ENCODE results near the gene NACC2.

Gene NACC2

GRCh38 chr9:136021872-136022681 is 73.0 kb downstream of the NACC2 start:
- no peak for DNase-seq (ENCODE audit: low spot score)

GRCh38 chr9:136021171-136021871 is 73.8 kb downstream of the NACC2 start:
- no peak for DNase-seq (ENCODE audit: low spot score)

GRCh38 chr9:136020671-136021070 is 74.4 kb downstream of the NACC2 start:
- no peak for DNase-seq (ENCODE audit: low spot score)

- DNase-seq (ENCODE audit: low spot score): no peak
Observed at GRCh38 chr9:136020206-136020605, 74.9 kb downstream of the NACC2 start.

GRCh38 chr9:136019681-136020060 is 75.4 kb downstream of the NACC2 start:
- no peak for DNase-seq (ENCODE audit: low spot score)

- no peak for DNase-seq (ENCODE audit: low spot score)
Observed at GRCh38 chr9:136019041-136019680, 75.9 kb downstream of the NACC2 start.

GRCh38 chr9:136018257-136019031 is 76.6 kb downstream of the NACC2 start:
- DNase-seq (ENCODE audit: low spot score): no peak

GRCh38 chr9:136017289-136018190 is 77.5 kb downstream of the NACC2 start:
- no peak for DNase-seq (ENCODE audit: low spot score)

GRCh38 chr9:136016572-136017288 is 78.4 kb downstream of the NACC2 start:
- no peak for DNase-seq (ENCODE audit: low spot score)

- DNase-seq (ENCODE audit: low spot score): no peak
Observed at GRCh38 chr9:136015656-136016571, 79.2 kb downstream of the NACC2 start.

GRCh38 chr9:136014924-136015633 is 80.0 kb downstream of the NACC2 start:
- no peak for DNase-seq (ENCODE audit: low spot score)

GRCh38 chr9:136014147-136014923 is 80.8 kb downstream of the NACC2 start:
- DNase-seq (ENCODE audit: low spot score): no peak

GRCh38 chr9:136013524-136014034 is 81.5 kb downstream of the NACC2 start:
- no peak for DNase-seq (ENCODE audit: low spot score)

GRCh38 chr9:136013116-136013515 is 82.0 kb downstream of the NACC2 start:
- no peak for DNase-seq (ENCODE audit: low spot score)

GRCh38 chr9:136012651-136013050 is 82.4 kb downstream of the NACC2 start:
- DNase-seq (ENCODE audit: low spot score): no peak

- peak; percentile 79 for DNase-seq (ENCODE audit: low spot score)
Observed at GRCh38 chr9:136011703-136012496, 83.2 kb downstream of the NACC2 start.

GRCh38 chr9:136011376-136011702 is 83.8 kb downstream of the NACC2 start:
- no peak for DNase-seq (ENCODE audit: low spot score)

Measured in AG08396 (cell line).